Mesendoderm (in vitro differentiated cells): ENCODE measurements around the gene LCN10.
A peak's percentile ranks its signal among the peaks of the same experiment; 100 is the strongest.

ENCODE experiments used
- DNase-seq: peaks from one replicate; pipeline ENCODE4 v3.0.0; 2013
- H2AK5ac ChIP-seq: 2 replicates; pipeline ENCODE4 v1.6.1; 2013; ENCODE audit warnings: low read length, inconsistent platforms
- H2BK120ac ChIP-seq: 2 replicates; pipeline ENCODE4 v1.6.1; 2013; ENCODE audit warnings: low read depth, mild to moderate bottlenecking, low read length, moderate library complexity, mixed read lengths
- H2BK15ac ChIP-seq: replicated peaks from 2 replicates; pipeline ENCODE4 v1.6.1; 2013; ENCODE audit warnings: low read depth, mild to moderate bottlenecking, moderate library complexity
- H2BK5ac ChIP-seq: 2 replicates; pipeline ENCODE4 v1.6.1; 2013; ENCODE audit warnings: low read length, inconsistent platforms
- H3K18ac ChIP-seq: 2 replicates; pipeline ENCODE4 v1.6.1; 2013; ENCODE audit warnings: mild to moderate bottlenecking, low read length, mixed read lengths
- H3K23ac ChIP-seq: one replicate; pipeline ENCODE4 v1.6.1; 2013; ENCODE audit warnings: low read length
- H3K27ac ChIP-seq: 2 replicates; pipeline ENCODE4 v1.5.1; 2013; ENCODE audit warnings: low read depth, mild to moderate bottlenecking, inconsistent platforms, low read length, moderate library complexity
- H3K27me3 ChIP-seq: 2 replicates; pipeline ENCODE4 v1.6.1; 2013; ENCODE audit warnings: low read length, control low read depth, mild to moderate bottlenecking, inconsistent platforms; ENCODE audit not compliant: insufficient read depth, poor library complexity
- H3K36me3 ChIP-seq: 2 replicates; pipeline ENCODE4 v1.6.1; 2013; ENCODE audit warnings: low read length, inconsistent platforms; ENCODE audit not compliant: control insufficient read depth, insufficient read depth
- H3K4ac ChIP-seq: one replicate; pipeline ENCODE4 v1.6.1; 2013; ENCODE audit warnings: low read depth, mild to moderate bottlenecking, low read length, moderate library complexity
- H3K4me1 ChIP-seq: 2 replicates; pipeline ENCODE4 v1.6.1; 2013; ENCODE audit warnings: low read depth, low read length, inconsistent platforms; ENCODE audit not compliant: control insufficient read depth
- H3K4me2 ChIP-seq: 2 replicates; pipeline ENCODE4 v1.6.1; 2013; ENCODE audit warnings: low read length
- H3K4me3 ChIP-seq: 2 replicates; pipeline ENCODE4 v1.5.1; 2013; ENCODE audit warnings: mild to moderate bottlenecking, low read length
- H3K56ac ChIP-seq: one replicate; pipeline ENCODE4 v1.6.1; 2013; ENCODE audit warnings: low read length
- H3K79me1 ChIP-seq: 2 replicates; pipeline ENCODE4 v1.6.1; 2013; ENCODE audit warnings: low read length, inconsistent platforms
- H3K79me2 ChIP-seq: 2 replicates; pipeline ENCODE4 v1.6.1; 2013; ENCODE audit warnings: mild to moderate bottlenecking, low read length; ENCODE audit not compliant: control insufficient read depth, insufficient read depth
- H3K9ac ChIP-seq: 2 replicates; pipeline ENCODE4 v1.6.1; 2013; ENCODE audit warnings: low read length, inconsistent platforms
- H4K5ac ChIP-seq: one replicate; pipeline ENCODE4 v1.6.1; 2013; ENCODE audit warnings: low read length
- H4K8ac ChIP-seq: one replicate; pipeline ENCODE4 v1.6.1; 2013; ENCODE audit warnings: low read depth, mild to moderate bottlenecking, control low read depth, low read length, moderate library complexity
- WGBS: extraction: QIAGEN DNeasy Blood & Tissue Kit; methylation state at CpG from one replicate; pipeline ENCODE4 v1.1.7; 2013; ENCODE audit warnings: low lambda C conversion rate, missing lambda C conversion rate; ENCODE audit not compliant: insufficient coverage; ENCODE audit errors: extremely low coverage; 5-methylcytosine and 5-hydroxymethylcytosine counted together

The LCN10 gene

GRCh38 chr9:136725612-136726011, 17.1 kb downstream of the LCN10 start:
- Histone ChIP-seq H3K4me2 (peak overlapping the region; percentile 68), H3K27ac (no peak overlapping the region), H3K18ac (no peak overlapping the region), H2BK120ac (no peak overlapping the region), H4K5ac (no peak overlapping the region), H3K79me1 (peaks cover 31% of the 10 kb centered on the region), H3K27me3 (no peaks in the 10 kb centered on the region), H3K23ac (no peak overlapping the region), H2BK15ac (no peak overlapping the region), H2AK5ac (no peak overlapping the region), H3K9ac (peak overlapping the region; percentile 98), H3K4me1 (peaks cover 6% of the 10 kb centered on the region), H3K36me3 (peaks cover 14% of the 10 kb centered on the region), H2BK5ac (no peak overlapping the region), H3K4ac (no peak overlapping the region), H4K8ac (no peak overlapping the region), H3K4me3 (no peak overlapping the region), H3K56ac (peak overlapping the region; percentile 92), H3K79me2 (peaks cover 37% of the 10 kb centered on the region)
- DNase-seq: no peak
- WGBS: no CpG with 5 or more reads among the region's 10 CpGs

- no peak overlapping the region for H3K4ac ChIP-seq
- H3K27ac ChIP-seq: no peak overlapping the region
- no peak for DNase-seq
- peaks cover 14% of the 10 kb centered on the region for H3K36me3 ChIP-seq
- H3K18ac ChIP-seq: no peak overlapping the region
- H2BK120ac ChIP-seq: no peak overlapping the region
- H2BK15ac ChIP-seq: no peak overlapping the region
- H3K27me3 ChIP-seq: no peaks in the 10 kb centered on the region
- no peak overlapping the region for H3K23ac ChIP-seq
- H3K79me2 ChIP-seq: peaks cover 32% of the 10 kb centered on the region
- H3K9ac ChIP-seq: no peak overlapping the region
- H3K4me3 ChIP-seq: no peak overlapping the region
- H2AK5ac ChIP-seq: no peak overlapping the region
- H3K4me1 ChIP-seq: peaks cover 6% of the 10 kb centered on the region
- no peak overlapping the region for H4K8ac ChIP-seq
- no peak overlapping the region for H4K5ac ChIP-seq
- no CpG with 5 or more reads among the region's 7 CpGs for WGBS
- H3K79me1 ChIP-seq: peaks cover 26% of the 10 kb centered on the region
- H3K56ac ChIP-seq: no peak overlapping the region
- no peak overlapping the region for H3K4me2 ChIP-seq
- H2BK5ac ChIP-seq: no peak overlapping the region
These were observed 18.0 kb downstream of the LCN10 start for GRCh38 chr9:136724772-136725171.

GRCh38 chr9:136723989-136724388, 18.8 kb downstream of the LCN10 start:
- no CpG with 5 or more reads among the region's 8 CpGs for WGBS

DNA sequence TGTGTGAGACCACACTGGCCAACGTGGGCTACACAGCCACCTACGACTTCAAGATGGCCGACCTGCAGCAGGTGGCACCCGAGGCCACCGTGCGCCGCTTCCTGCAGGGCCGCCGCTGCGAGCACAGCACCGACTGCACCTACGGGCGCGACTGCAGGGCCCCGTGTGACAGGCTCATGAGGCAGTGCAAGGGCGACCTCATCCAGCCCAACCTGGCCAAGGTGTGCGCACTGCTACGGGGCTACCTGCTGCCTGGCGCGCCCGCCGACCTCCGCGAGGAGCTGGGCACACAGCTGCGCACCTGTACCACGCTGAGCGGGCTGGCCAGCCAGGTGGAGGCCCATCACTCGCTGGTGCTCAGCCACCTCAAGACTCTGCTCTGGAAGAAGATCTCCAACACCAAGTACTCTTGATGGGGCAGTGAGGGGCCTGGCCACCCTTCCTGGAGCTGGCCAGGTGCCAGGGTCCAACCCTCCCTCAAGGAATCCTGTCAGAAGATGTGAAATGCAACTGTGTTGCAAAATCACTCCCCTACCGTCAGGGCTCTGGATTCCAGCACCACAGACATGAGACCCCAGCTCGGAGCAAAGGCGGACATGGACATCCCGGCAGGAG, 19.3 kb downstream of the LCN10 start:
- Histone ChIP-seq H4K5ac (no peak overlapping the region), H3K79me2 (peaks cover 27% of the 10 kb centered on the region), H3K79me1 (peaks cover 18% of the 10 kb centered on the region), H2BK15ac (no peak overlapping the region), H3K27me3 (no peaks in the 10 kb centered on the region), H3K56ac (no peak overlapping the region), H2BK5ac (no peak overlapping the region), H3K4me2 (no peak overlapping the region), H3K27ac (no peak overlapping the region), H3K36me3 (peaks cover 14% of the 10 kb centered on the region), H3K4me1 (peaks cover 3% of the 10 kb centered on the region), H3K18ac (no peak overlapping the region), H2BK120ac (no peak overlapping the region), H3K4me3 (no peak overlapping the region), H3K4ac (no peak overlapping the region), H2AK5ac (no peak overlapping the region), H3K9ac (no peak overlapping the region), H3K23ac (no peak overlapping the region), H4K8ac (no peak overlapping the region)
- WGBS: no CpG with 5 or more reads among the region's 32 CpGs
- DNase-seq: no peak

More at GRCh38 chr9:136723989-136724388, 18.8 kb downstream of the LCN10 start:
- DNase-seq: no peak
- no peak overlapping the region for H3K18ac ChIP-seq
- no peak overlapping the region for H3K56ac ChIP-seq
- H2AK5ac ChIP-seq: no peak overlapping the region
- no peak overlapping the region for H3K27ac ChIP-seq
- H3K4me3 ChIP-seq: no peak overlapping the region
- H3K23ac ChIP-seq: no peak overlapping the region
- no peak overlapping the region for H2BK120ac ChIP-seq
- H4K8ac ChIP-seq: no peak overlapping the region
- no peak overlapping the region for H2BK15ac ChIP-seq
- H3K4ac ChIP-seq: no peak overlapping the region
- H2BK5ac ChIP-seq: no peak overlapping the region
- peaks cover 27% of the 10 kb centered on the region for H3K79me2 ChIP-seq
- no peak overlapping the region for H3K4me2 ChIP-seq
- H4K5ac ChIP-seq: no peak overlapping the region
- H3K27me3 ChIP-seq: no peaks in the 10 kb centered on the region
- peaks cover 14% of the 10 kb centered on the region for H3K36me3 ChIP-seq
- peaks cover 3% of the 10 kb centered on the region for H3K4me1 ChIP-seq
- H3K9ac ChIP-seq: no peak overlapping the region
- peaks cover 18% of the 10 kb centered on the region for H3K79me1 ChIP-seq

DNA sequence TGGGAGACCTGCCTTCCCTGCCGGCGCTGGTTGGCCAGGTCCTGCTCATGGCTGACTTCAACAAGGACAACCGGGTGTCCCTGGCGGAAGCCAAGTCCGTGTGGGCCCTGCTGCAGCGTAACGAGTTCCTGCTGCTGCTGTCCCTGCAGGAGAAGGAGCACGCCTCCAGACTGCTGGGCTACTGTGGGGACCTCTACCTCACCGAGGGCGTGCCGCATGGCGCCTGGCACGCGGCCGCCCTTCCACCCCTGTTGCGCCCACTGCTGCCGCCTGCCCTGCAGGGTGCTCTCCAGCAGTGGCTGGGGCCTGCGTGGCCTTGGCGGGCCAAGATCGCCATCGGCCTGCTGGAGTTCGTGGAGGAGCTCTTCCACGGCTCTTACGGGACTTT, 19.8 kb downstream of the LCN10 start:
- no peak overlapping the region for H4K8ac ChIP-seq
- H4K5ac ChIP-seq: no peak overlapping the region
- no peak overlapping the region for H3K4ac ChIP-seq
- no peak overlapping the region for H2BK120ac ChIP-seq
- WGBS: no CpG with 5 or more reads among the region's 24 CpGs
- H3K4me2 ChIP-seq: no peak overlapping the region
- peaks cover 3% of the 10 kb centered on the region for H3K4me1 ChIP-seq
- H3K27ac ChIP-seq: no peak overlapping the region
- peaks cover 27% of the 10 kb centered on the region for H3K79me2 ChIP-seq
- H2BK15ac ChIP-seq: no peak overlapping the region
- no peak overlapping the region for H3K4me3 ChIP-seq
- H2AK5ac ChIP-seq: no peak overlapping the region
- peaks cover 18% of the 10 kb centered on the region for H3K79me1 ChIP-seq
- no peak overlapping the region for H3K56ac ChIP-seq
- no peak overlapping the region for H3K18ac ChIP-seq
- no peak overlapping the region for H2BK5ac ChIP-seq
- peaks cover 14% of the 10 kb centered on the region for H3K36me3 ChIP-seq
- no peaks in the 10 kb centered on the region for H3K27me3 ChIP-seq
- H3K9ac ChIP-seq: no peak overlapping the region
- no peak for DNase-seq
- no peak overlapping the region for H3K23ac ChIP-seq
